ENCODE data around the gene FRMPD1.

DNA sequence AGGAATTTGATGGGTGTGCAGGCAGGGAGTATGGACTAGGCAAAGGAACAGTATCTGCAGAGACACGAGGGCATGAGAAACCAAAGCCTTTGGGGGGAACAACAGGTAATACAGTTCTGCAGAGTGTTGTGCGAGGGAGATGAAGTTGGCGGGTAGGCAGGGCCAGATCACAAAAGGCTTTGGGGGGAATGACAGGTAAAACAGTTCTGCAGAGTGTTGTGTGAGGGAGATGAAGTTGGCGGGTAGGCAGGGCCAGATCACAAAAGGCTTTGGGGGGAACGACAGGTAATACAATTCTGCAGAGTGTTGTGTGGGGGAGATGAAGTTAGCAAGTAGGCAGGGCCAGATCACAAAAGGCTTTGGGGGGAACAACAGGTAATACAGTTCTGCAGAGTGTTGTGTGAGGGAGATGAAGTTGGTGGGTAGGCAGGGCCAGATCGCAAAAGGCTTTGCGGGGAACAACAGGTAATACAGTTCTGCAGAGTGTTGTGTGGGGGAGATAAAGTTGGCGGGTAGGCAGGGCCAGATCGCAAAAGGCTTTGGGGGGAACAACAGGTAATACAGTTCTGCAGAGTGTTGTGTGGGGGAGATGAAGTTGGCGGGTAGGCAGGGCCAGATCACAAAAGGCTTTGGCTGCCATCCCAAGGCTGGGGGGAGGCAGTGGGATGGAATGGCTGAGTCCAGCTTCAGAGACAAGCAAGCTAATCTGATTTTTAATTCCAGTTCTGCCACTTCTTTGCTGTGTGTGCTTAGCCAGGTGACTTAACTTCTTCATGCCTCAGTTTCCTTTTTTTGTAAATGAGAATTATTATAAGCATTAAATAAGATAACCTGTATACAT, 33.0 kb downstream of the FRMPD1 start:
- TF ChIP-seq POLR2A (IDR thresholded peaks at IDR 0.05): no peak
- TF ChIP-seq, protein P1, sequence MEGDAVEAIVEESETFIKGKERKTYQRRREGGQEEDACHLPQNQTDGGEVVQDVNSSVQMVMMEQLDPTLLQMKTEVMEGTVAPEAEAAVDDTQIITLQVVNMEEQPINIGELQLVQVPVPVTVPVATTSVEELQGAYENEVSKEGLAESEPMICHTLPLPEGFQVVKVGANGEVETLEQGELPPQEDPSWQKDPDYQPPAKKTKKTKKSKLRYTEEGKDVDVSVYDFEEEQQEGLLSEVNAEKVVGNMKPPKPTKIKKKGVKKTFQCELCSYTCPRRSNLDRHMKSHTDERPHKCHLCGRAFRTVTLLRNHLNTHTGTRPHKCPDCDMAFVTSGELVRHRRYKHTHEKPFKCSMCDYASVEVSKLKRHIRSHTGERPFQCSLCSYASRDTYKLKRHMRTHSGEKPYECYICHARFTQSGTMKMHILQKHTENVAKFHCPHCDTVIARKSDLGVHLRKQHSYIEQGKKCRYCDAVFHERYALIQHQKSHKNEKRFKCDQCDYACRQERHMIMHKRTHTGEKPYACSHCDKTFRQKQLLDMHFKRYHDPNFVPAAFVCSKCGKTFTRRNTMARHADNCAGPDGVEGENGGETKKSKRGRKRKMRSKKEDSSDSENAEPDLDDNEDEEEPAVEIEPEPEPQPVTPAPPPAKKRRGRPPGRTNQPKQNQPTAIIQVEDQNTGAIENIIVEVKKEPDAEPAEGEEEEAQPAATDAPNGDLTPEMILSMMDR (IDR thresholded peaks at IDR 0.05): no peak
